Hepatic stellate cell (primary cell): ENCODE data around the gene ABLIM2.

ENCODE experiments used
- DNase-seq: peaks from one replicate; pipeline ENCODE4 v3.0.0; 2011; ENCODE audit warnings: low spot score

The ABLIM2 gene

GRCh38 chr4:8118035-8118434 lies 40.6 kb downstream of the ABLIM2 start:
- no peak for DNase-seq

GRCh38 chr4:8117278-8117682 lies 41.3 kb downstream of the ABLIM2 start:
- DNase-seq: peak; percentile 51

GRCh38 chr4:8115916-8116315 lies 42.7 kb downstream of the ABLIM2 start:
- no peak for DNase-seq

GRCh38 chr4:8115203-8115520 lies 43.5 kb downstream of the ABLIM2 start:
- no peak for DNase-seq

- no peak for DNase-seq
These were observed 44.0 kb downstream of the ABLIM2 start for GRCh38 chr4:8114456-8115202.

GRCh38 chr4:8113611-8114377 lies 44.8 kb downstream of the ABLIM2 start:
- no peak for DNase-seq

- DNase-seq: no peak
These were observed 45.9 kb downstream of the ABLIM2 start for GRCh38 chr4:8112672-8113071.

GRCh38 chr4:8112036-8112576 lies 46.5 kb downstream of the ABLIM2 start:
- no peak for DNase-seq

- no peak for DNase-seq
These were observed 48.3 kb downstream of the ABLIM2 start for GRCh38 chr4:8110071-8110986.

- DNase-seq: no peak
These were observed 49.1 kb downstream of the ABLIM2 start for GRCh38 chr4:8109406-8110065.

- no peak for DNase-seq
These were observed 49.6 kb downstream of the ABLIM2 start for GRCh38 chr4:8108991-8109390.

GRCh38 chr4:8108261-8108660 lies 50.4 kb downstream of the ABLIM2 start:
- no peak for DNase-seq

GRCh38 chr4:8107146-8107657 lies 51.4 kb downstream of the ABLIM2 start:
- DNase-seq: no peak

- DNase-seq: no peak
These were observed 52.1 kb downstream of the ABLIM2 start for GRCh38 chr4:8106451-8107025.

GRCh38 chr4:8105306-8106100 lies 53.1 kb downstream of the ABLIM2 start:
- no peak for DNase-seq

- no peak for DNase-seq
These were observed 53.9 kb downstream of the ABLIM2 start for GRCh38 chr4:8104491-8105305.

- DNase-seq: no peak
These were observed 54.9 kb downstream of the ABLIM2 start for GRCh38 chr4:8103421-8104390.

GRCh38 chr4:8102831-8103230 lies 55.8 kb downstream of the ABLIM2 start:
- DNase-seq: no peak

- no peak for DNase-seq
These were observed 56.6 kb downstream of the ABLIM2 start for GRCh38 chr4:8102076-8102355.
